RWPE1 (cell line): ENCODE results near the gene SLC25A3.
A peak's percentile ranks its signal among the peaks of the same experiment; 100 is the strongest.
"Not testable (repeated sequence)": the region's sequence is repeated elsewhere in the genome, so short reads cannot be mapped to it uniquely, and the experiment has no call there.

Experiments used
- CTCF ChIA-PET: fragments of 350-600 bp; sonication (Branson Sonifier 250); formaldehyde crosslinking; extraction: SDS; loops from one replicate; lab custom pipeline; 2021; lab: Yijun Ruan, JAX
- POLR2A ChIA-PET: fragments of 400-600 bp; formaldehyde crosslinking; extraction: SDS; loops from one replicate; lab custom pipeline; 2020; ENCODE audit warnings: antibody characterized with exemption; ENCODE audit not compliant: low non-redundant PET; lab: Yijun Ruan, JAX
- DNase-seq: peaks from one replicate; pipeline ENCODE4 v3.0.0; 2012; ENCODE audit warnings: low spot score
- H3K27ac ChIP-seq: fragments of 450-650 bp; 2 replicates; pipeline ENCODE4 v1.5.1; 2017
- TF ChIP-seq, protein P1 (sequence below): fragments of 450-650 bp; conservative IDR thresholded peaks from 2 replicates; pipeline ENCODE4 v1.5.1; 2017; ENCODE audit warnings: low read depth, mild to moderate bottlenecking

SLC25A3 gene

DNA sequence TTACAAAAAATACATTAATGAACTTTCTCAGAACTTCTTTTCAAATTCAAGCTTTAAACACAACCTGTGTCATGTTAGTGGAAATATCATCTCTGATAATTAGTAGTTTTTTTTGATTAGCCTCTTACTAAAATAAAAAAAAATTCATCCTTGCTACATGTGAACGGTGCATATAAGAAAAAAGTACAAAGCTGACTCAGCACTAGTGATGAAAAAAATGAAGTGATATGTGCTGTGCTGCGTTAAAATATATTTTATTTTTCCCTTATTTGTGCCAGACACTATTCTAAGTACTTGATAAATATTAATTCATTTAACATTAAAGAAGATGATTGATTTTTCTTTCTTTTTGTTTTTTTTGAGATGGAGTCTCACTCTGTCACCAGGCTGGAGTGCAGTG lies 43.6 kb downstream of the SLC25A3 start:
- H3K27ac ChIP-seq = peak overlapping the region; percentile 76
- TF ChIP-seq, protein P1, sequence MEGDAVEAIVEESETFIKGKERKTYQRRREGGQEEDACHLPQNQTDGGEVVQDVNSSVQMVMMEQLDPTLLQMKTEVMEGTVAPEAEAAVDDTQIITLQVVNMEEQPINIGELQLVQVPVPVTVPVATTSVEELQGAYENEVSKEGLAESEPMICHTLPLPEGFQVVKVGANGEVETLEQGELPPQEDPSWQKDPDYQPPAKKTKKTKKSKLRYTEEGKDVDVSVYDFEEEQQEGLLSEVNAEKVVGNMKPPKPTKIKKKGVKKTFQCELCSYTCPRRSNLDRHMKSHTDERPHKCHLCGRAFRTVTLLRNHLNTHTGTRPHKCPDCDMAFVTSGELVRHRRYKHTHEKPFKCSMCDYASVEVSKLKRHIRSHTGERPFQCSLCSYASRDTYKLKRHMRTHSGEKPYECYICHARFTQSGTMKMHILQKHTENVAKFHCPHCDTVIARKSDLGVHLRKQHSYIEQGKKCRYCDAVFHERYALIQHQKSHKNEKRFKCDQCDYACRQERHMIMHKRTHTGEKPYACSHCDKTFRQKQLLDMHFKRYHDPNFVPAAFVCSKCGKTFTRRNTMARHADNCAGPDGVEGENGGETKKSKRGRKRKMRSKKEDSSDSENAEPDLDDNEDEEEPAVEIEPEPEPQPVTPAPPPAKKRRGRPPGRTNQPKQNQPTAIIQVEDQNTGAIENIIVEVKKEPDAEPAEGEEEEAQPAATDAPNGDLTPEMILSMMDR = no peak

DNA sequence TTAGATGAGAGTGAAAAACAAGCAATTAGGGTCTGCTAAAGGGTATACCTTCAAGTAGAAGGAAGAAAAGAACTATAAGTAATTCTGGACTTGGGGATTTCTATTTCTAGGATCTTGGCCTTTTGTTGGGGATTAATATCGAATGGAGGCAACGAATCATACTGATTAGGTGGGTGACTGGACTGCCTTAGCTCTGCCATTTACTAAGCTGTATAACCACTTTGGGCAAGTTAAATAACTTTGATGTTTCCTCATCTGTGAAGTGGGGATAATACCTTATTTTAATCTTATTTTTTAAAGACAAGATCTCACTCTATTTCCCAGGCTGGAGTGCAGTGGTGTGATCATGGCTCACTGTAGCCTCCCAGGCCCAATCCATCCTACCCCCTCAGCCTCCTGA lies 44.5 kb downstream of the SLC25A3 start:
- CTCF ChIA-PET = interaction anchor here (0.6 kb wide), 1 partner anchor 19 kb away, joined by 3 read pairs; no protein-coding TSS in a partner anchor
- no peak for DNase-seq
- H3K27ac ChIP-seq = peak overlapping the region; percentile 76
- TF ChIP-seq, protein P1 = no peak
- POLR2A ChIA-PET = no interaction called here

More for the DNA sequence above, 43.6 kb downstream of the SLC25A3 start:
- no peak for DNase-seq
- POLR2A ChIA-PET = no interaction called here
- CTCF ChIA-PET = no interaction called here

DNA sequence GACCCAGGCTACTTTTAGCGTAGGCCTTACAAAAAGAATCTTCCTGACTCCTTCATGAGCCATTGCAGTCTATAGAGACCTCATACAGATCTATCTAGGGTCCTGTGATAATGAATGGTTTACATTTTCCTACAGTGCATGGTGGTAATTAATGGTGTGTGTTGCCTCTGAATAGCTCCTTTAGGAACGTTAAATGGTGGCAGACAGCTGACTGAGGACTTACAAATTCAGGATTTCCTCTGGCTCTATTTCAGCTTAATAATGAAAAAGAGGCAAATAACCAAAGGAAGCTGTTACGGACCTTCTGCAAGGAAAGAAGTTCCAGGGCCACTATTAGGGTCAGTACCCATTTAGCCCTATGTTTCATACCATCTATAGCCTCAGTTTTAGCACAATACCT lies 46.0 kb downstream of the SLC25A3 start:
- POLR2A ChIA-PET = no interaction called here

DNA sequence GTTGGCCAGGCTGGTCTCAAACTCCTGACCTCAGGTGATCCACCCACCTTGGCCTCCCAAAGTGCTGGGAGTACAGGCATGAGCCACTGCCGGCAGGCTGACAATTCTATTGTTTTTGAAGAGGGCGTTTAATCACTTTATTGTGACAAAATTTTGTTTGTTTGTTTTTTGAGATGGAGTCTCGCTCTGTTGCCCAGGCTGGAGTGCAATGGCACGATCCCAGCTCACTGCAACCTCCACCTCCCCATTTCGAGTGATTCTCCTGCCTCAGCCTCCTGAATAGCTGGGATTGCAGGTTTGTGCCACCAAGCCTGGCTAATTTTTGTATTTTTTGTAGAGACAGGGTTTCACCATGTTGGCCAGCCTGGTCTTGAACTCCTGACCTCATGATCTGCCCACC lies 49.3 kb downstream of the SLC25A3 start:
- H3K27ac ChIP-seq = peak overlapping the region; percentile 100
- POLR2A ChIA-PET = not testable (repeated sequence)

More for the DNA sequence above, 46.0 kb downstream of the SLC25A3 start:
- no peak overlapping the region for H3K27ac ChIP-seq
- CTCF ChIA-PET = interaction anchor here (0.6 kb wide), 1 partner anchor 845 kb away, joined by 3 read pairs; no protein-coding TSS in a partner anchor
- no peak for DNase-seq
- TF ChIP-seq, protein P1 = no peak

DNA sequence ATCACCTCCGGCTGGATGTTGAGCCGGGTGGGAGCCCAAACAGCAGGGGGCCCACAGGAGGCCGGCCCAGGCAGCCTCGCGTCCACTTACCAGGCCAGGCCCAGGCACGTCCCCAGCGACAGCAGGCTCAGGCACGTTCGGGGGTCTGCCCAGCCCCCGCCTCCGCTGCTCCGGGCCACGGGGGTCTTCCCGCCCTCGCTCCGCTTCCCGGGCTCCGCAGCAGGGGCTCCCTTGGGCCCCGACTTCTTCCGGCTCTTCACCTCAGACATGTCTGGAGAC lies 50.9 kb downstream of the SLC25A3 start:
- peak overlapping the region; percentile 100 for H3K27ac ChIP-seq
- TF ChIP-seq, protein P1 = 0 out of 2 replicates have a peak, but pooled peaks have one; percentile 22
- POLR2A ChIA-PET = no interaction called here
- CTCF ChIA-PET = interaction anchor here (0.7 kb wide), 1 partner anchor 31 kb away, joined by 3 read pairs; no protein-coding TSS in a partner anchor
- no peak for DNase-seq

More for the DNA sequence above, 49.3 kb downstream of the SLC25A3 start:
- DNase-seq, CTCF ChIA-PET: not testable (repeated sequence)

DNA sequence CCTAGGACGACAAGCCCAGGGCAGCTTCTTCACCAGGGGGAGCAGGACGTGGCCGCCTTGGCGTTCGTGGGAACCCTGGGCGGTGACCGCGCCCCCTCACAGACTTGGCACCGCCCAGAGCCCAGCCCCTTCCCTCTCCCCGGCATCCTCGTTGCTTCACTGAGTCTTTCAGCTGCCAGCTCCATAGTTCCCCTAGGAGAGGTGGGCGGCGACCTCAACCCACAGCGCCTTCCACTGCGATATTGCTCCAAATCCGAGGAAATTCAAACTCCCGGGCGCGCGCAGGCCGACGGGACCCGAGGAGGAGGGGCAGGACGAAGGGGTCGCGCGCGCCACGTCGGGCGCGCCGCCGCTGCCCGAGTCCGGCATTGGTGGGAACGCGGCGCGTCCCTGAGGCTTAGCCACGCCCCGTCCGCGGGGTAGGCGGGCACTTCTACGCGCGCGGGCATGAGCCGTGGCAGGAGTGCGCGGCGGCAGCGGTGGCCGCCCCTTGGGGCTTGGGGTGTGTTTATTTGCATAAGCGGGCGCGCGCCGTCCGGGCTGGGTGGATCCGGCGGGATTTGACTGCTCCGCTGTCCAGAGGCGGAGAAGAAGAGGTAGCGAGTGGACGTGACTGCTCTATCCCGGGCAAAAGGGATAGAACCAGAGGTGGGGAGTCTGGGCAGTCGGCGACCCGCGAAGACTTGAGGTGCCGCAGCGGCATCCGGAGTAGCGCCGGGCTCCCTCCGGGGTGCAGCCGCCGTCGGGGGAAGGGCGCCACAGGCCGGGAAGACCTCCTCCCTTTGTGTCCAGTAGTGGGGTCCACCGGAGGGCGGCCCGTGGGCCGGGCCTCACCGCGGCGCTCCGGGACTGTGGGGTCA lies 51.5 kb downstream of the SLC25A3 start, which contains the start of the genes APAF1 and IKBIP:
Gene APAF1 (plus strand): TSS at position 579 of the 860 bp plus-strand sequence. CDS start 3,070 bp downstream, outside the sequence.
Gene IKBIP (minus strand): TSS at position 77 of the 860 bp plus-strand sequence. CDS start 87 bp downstream, outside the sequence.
- ChIA-PET POLR2A (no interaction called here), CTCF (interaction anchor here (0.7 to 1.0 kb wide), 2 partner anchors 9 to 30 kb away, joined by 3 read pairs; no protein-coding TSS in a partner anchor)
- peak; percentile 94 for DNase-seq

More for the DNA sequence above, 51.5 kb downstream of the SLC25A3 start, which contains the start of the genes APAF1 and IKBIP:
- TF ChIP-seq, protein P1 = no peak
- H3K27ac ChIP-seq = peak within 1 kb of the TSS; percentile 100
